B cell (primary cell): Measurements from ENCODE around the gene GPR37L1. TPM values are rescaled to one million over a fixed set of nuclear protein-coding genes. Genes with fewer than 3 reads are reported as not detected.

Experiments
- ATAC-seq: fragments of 200-7000 bp; cut with Tn5 transposase; one replicate; pipeline ENCODE4 v1.10.0; 2021; ENCODE audit warnings: low read depth, mild to moderate bottlenecking, moderate number of reproducible peaks, moderate library complexity
- CTCF ChIA-PET: fragments of 350-600 bp; sonication (Branson Sonifier 250); formaldehyde crosslinking; loops from one replicate; lab custom pipeline; 2021; ENCODE audit warnings: antibody characterized with exemption, inconsistent platforms; lab: Charles Lee
- POLR2A ChIA-PET: fragments of 350-600 bp; sonication (Branson Sonifier 250); formaldehyde crosslinking; loops from one replicate; lab custom pipeline; 2021; ENCODE audit warnings: antibody characterized with exemption; lab: Charles Lee
- DNase-seq: peaks from one replicate; pipeline ENCODE4 v3.0.0; 2013
- H2AFZ ChIP-seq: 2 replicates; pipeline ENCODE4 v1.6.1; 2012; ENCODE audit warnings: mild to moderate bottlenecking, low read depth, low read length; ENCODE audit not compliant: insufficient read depth, poor library complexity, severe bottlenecking
- H3K27ac ChIP-seq, 2 donors: 1 replicate in 1 of 2; 2 replicates in 1 of 2; pipeline ENCODE4 v1.5.1; 2012 to 2013; ENCODE audit warnings: low read length in 2 of 2, mild to moderate bottlenecking in 2 of 2, moderate library complexity in 1 of 2
- H3K27me3 ChIP-seq, 4 experiments: fragments of 200-600 bp in 1 of 4; sonication (generic) in 1 of 4; replicated peaks in 1 of 4; 1 replicate in 2 of 4; 2 replicates in 2 of 4; pipeline versions ENCODE4 v1.6.1 to v1.7.0; 2013 to 2016; ENCODE audit warnings: low read length in 3 of 4, mild to moderate bottlenecking in 2 of 4, mixed read lengths in 1 of 4, moderate library complexity in 1 of 4; ENCODE audit not compliant: insufficient read depth in 4 of 4, control insufficient read depth in 3 of 4; ENCODE audit errors: control extremely low read depth in 1 of 4
- H3K36me3 ChIP-seq, 2 experiments: replicated peaks in 1 of 2; 1 replicate in 1 of 2; 2 replicates in 1 of 2; pipeline versions ENCODE4 v1.6.1 to v1.7.1; 2013; ENCODE audit warnings: low read length in 1 of 2; ENCODE audit not compliant: insufficient read depth in 2 of 2, control insufficient read depth in 1 of 2; ENCODE audit errors: control extremely low read depth in 1 of 2, extremely low read depth in 1 of 2
- H3K4me1 ChIP-seq, 2 donors: fragments of 200-600 bp in 1 of 2; sonication (generic) in 1 of 2; 1 replicate in 1 of 2; 2 replicates in 1 of 2; pipeline versions ENCODE4 v1.5.1 to v1.6.1; 2013 to 2017; ENCODE audit warnings: low read length in 2 of 2; ENCODE audit not compliant: control insufficient read depth in 2 of 2, insufficient read depth in 2 of 2
- H3K4me2 ChIP-seq: replicated peaks from 2 replicates; pipeline ENCODE3; 2012; ENCODE audit warnings: mild to moderate bottlenecking, low read depth, low read length; ENCODE audit not compliant: poor library complexity, severe bottlenecking
- H3K4me3 ChIP-seq, 5 experiments: fragments of 200-600 bp in 1 of 5; sonication (generic) in 1 of 5; 1 replicate in 3 of 5; 2 replicates in 2 of 5; pipeline versions ENCODE4 v1.5.1 to v1.7.0; 2011 to 2016; ENCODE audit warnings: low read length in 4 of 5, mild to moderate bottlenecking in 4 of 5, low read depth in 2 of 5, control low read depth in 1 of 5, moderate library complexity in 1 of 5; ENCODE audit not compliant: insufficient read depth in 1 of 5; ENCODE audit errors: control extremely low read depth in 1 of 5, extremely low read depth in 1 of 5
- H3K79me2 ChIP-seq: fragments of 200-600 bp; sonication (generic); one replicate; pipeline ENCODE4 v1.6.0; 2016; ENCODE audit warnings: low read length; ENCODE audit not compliant: control insufficient read depth, insufficient read depth
- H3K9ac ChIP-seq: fragments of 200-600 bp; sonication (generic); 2 replicates; pipeline ENCODE4 v1.6.1; 2017; ENCODE audit warnings: mild to moderate bottlenecking, low read length, moderate library complexity
- H3K9me3 ChIP-seq, 3 donors: one replicate each; pipeline versions ENCODE4 v1.6.1 to v1.7.1; 2013; ENCODE audit warnings: low read length in 2 of 3; ENCODE audit not compliant: control insufficient read depth in 2 of 3, insufficient read depth in 1 of 3; ENCODE audit errors: control extremely low read depth in 1 of 3
- H4K20me1 ChIP-seq: 2 replicates; pipeline ENCODE4 v1.6.0; 2012; ENCODE audit warnings: mild to moderate bottlenecking, low read length; ENCODE audit not compliant: insufficient read depth, control insufficient read depth, poor library complexity, severe bottlenecking
- H3K27ac Mint-ChIP-seq: one replicate; pipeline ENCODE4 v1.8.0; 2021; ENCODE audit warnings: mixed read lengths
- H3K27me3 Mint-ChIP-seq: one replicate; pipeline ENCODE4 v1.8.0; 2021; ENCODE audit warnings: mixed read lengths
- H3K4me1 Mint-ChIP-seq: one replicate; pipeline ENCODE4 v1.8.0; 2021; ENCODE audit warnings: mixed read lengths
- H3K4me3 Mint-ChIP-seq: one replicate; pipeline ENCODE4 v1.8.0; 2021; ENCODE audit warnings: mixed read lengths
- H3K9me3 Mint-ChIP-seq: one replicate; pipeline ENCODE4 v1.8.0; 2022; ENCODE audit warnings: mixed read lengths; ENCODE audit not compliant: insufficient read depth
- EZH2 ChIP-seq: IDR thresholded peaks from 2 replicates; pipeline ENCODE4 v1.6.1; 2012; ENCODE audit warnings: borderline replicate concordance, low read depth, mild to moderate bottlenecking, moderate library complexity, low read length; ENCODE audit not compliant: insufficient read depth, poor library complexity, severe bottlenecking
- WGBS: methylation state at CpG from one replicate; pipeline ENCODE4 v1.1.5; 2013; ENCODE audit warnings: missing lambda C conversion rate; ENCODE audit not compliant: insufficient coverage; 5-methylcytosine and 5-hydroxymethylcytosine counted together
- intact Hi-C: fragments of 100-400 bp; cut with micrococcal nuclease; formaldehyde crosslinking; loops from one replicate; pipeline ENCODE4 v1.10.0; 2022
- polyA plus RNA-seq: library from polyadenylated mRNA; depleted of rRNA; stranded (reverse); fragments of >200 nt; gene quantifications from 2 replicates; pipeline ENCODE4 v1.2.3, GENCODE V29; 2012
- total RNA-seq, 2 donors: library from RNA; stranded (reverse); fragments of 120-200 nt in 1 of 2; gene quantifications; 1 replicate in 1 of 2; 2 replicates in 1 of 2; pipeline versions ENCODE4 v1.2.3 to v1.2.4, GENCODE V29; 2013 to 2022
- TF ChIP-seq, protein P1 (sequence below): fragments of 200-600 bp; IDR thresholded peaks from one replicate; pipeline ENCODE4 v1.8.0; 2022; ENCODE audit warnings: antibody characterized with exemption, mild to moderate bottlenecking

GPR37L1 gene
- total and polyA plus RNA-seq, 2 donors (not counting 1 experiment from before 2014, with no cell fraction given) = not detected

- ATAC-seq (no peak), DNase-seq (peak; percentile 33)
- intact Hi-C loops = loop anchor here (10.0 kb wide), 3 partner anchors 181 to 799 kb away; partner anchors contain the start of genes CYB5R1 and RNPEP
- Histone ChIP-seq H3K4me1 (peaks cover 56 to 62% of the 10 kb centered on the region in 2 donors), H3K9me3 (no peaks in the 10 kb centered on the region), H3K4me2 (peak overlapping the region; percentile 91), H3K79me2 (peaks cover 27% of the 10 kb centered on the region), H3K36me3 (no peaks in the 10 kb centered on the region), H4K20me1 (no peaks in the 10 kb centered on the region), H3K27ac (no peak overlapping the region), H3K9ac (peak overlapping the region; percentile 30), H3K4me3 (no peak overlapping the region), H3K27me3 (no peaks in the 10 kb centered on the region), H2AFZ (no peak overlapping the region)
- H3K9me3 Mint-ChIP-seq = no peaks in the 10 kb centered on the region
- POLR2A ChIA-PET = no interaction called here
- TF ChIP-seq EZH2 = no peak
- TF ChIP-seq, protein P1, sequence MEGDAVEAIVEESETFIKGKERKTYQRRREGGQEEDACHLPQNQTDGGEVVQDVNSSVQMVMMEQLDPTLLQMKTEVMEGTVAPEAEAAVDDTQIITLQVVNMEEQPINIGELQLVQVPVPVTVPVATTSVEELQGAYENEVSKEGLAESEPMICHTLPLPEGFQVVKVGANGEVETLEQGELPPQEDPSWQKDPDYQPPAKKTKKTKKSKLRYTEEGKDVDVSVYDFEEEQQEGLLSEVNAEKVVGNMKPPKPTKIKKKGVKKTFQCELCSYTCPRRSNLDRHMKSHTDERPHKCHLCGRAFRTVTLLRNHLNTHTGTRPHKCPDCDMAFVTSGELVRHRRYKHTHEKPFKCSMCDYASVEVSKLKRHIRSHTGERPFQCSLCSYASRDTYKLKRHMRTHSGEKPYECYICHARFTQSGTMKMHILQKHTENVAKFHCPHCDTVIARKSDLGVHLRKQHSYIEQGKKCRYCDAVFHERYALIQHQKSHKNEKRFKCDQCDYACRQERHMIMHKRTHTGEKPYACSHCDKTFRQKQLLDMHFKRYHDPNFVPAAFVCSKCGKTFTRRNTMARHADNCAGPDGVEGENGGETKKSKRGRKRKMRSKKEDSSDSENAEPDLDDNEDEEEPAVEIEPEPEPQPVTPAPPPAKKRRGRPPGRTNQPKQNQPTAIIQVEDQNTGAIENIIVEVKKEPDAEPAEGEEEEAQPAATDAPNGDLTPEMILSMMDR = no peak
- peaks cover 62% of the 10 kb centered on the region for H3K4me1 Mint-ChIP-seq
- peak overlapping the region; percentile 69 for H3K4me3 Mint-ChIP-seq
- WGBS = 75% methylated on average over 15 of the region's 20 CpGs
- no peak overlapping the region for H3K27ac Mint-ChIP-seq
- CTCF ChIA-PET = interaction anchor here (0.9 to 1.0 kb wide), 2 partner anchors 11 to 24 kb away, joined by 3 to 4 read pairs; no protein-coding TSS in a partner anchor
- H3K27me3 Mint-ChIP-seq = peaks cover 6% of the 10 kb centered on the region
Measured at GRCh38 chr1:202165267-202165941, 42.7 kb downstream of the GPR37L1 start.
